Stomach (tissue), 4 donors: Measurements from ENCODE around the gene MLYCD.

Source experiments
- CTCF ChIP-seq, 7 experiments: fragments of 450-650 bp in 4 of 7; fragments of 200-600 bp in 3 of 7; sonication (generic) in 3 of 7; IDR thresholded peaks; one replicate each; pipeline ENCODE4 v1.5.1; 2016 to 2019; ENCODE audit warnings: antibody characterized with exemption in 7 of 7, control low read depth in 2 of 7, mild to moderate bottlenecking in 1 of 7
- EP300 ChIP-seq: sonication (generic); formaldehyde crosslinking; IDR thresholded peaks from one replicate; pipeline ENCODE4 v1.6.1; 2017; ENCODE audit warnings: antibody characterized with exemption
- POLR2A ChIP-seq, 4 donors: fragments of 450-650 bp; IDR thresholded peaks; one replicate each; pipeline ENCODE4 v1.6.1; 2016; ENCODE audit warnings: antibody characterized with exemption in 4 of 4, control low read depth in 2 of 4, mild to moderate bottlenecking in 1 of 4, moderate library complexity in 1 of 4
- POLR2AphosphoS5 ChIP-seq, 3 donors: sonication (generic); formaldehyde crosslinking; IDR thresholded peaks; one replicate each; pipeline ENCODE4 v1.6.1; 2016; ENCODE audit warnings: antibody characterized with exemption in 3 of 3

DNA sequence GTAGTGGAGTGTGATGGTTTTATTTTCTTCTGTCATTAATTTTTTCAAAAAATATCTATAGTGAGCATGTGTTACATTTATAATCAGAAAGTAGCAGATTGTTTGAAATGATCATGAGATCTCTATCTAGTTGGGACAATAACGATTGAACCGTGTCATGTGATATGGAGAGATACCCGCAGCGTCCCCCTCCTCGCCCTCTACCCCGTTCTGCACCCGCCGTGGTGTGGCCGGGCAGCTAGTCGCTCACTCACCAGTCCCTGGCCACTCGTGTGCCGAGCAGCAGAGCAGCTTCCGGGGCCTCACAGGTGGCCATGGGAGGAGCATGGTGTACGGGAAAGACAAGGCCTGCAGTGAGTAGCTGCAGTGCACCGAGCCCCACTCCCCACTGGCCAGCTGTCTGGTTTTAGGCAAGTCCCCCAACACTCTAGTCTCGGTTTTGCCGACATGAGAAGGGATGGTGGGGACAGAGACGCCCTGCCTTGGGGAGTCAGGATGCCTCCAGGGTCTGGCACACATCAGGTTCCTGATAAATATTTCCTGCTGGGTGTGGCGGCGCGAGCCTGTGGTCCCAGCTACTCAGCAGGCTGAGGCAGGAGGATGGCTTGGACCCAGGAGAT is 15.3 kb downstream of the MLYCD start:
- TF ChIP-seq CTCF (IDR thresholded peaks at IDR 0.05): no peak
- no peak for TF ChIP-seq POLR2A (IDR thresholded peaks at IDR 0.05)
- TF ChIP-seq EP300: no peak
- TF ChIP-seq POLR2AphosphoS5 (IDR thresholded peaks at IDR 0.05): no peak
